Stimulated activated CD4-positive, alpha-beta T cell treated with anti-CD3 and anti-CD28 coated beads, TNF-alpha, amount 100 ng/mL, for 4 hours (primary cell): ENCODE results near the gene PPARA.

Source experiments
- DNase-seq, 3 experiments: peaks; one replicate each; pipeline ENCODE4 v3.0.0-alpha.2; 2020; ENCODE audit warnings: low read depth in 3 of 3

PPARA gene

GRCh38 chr22:46212195-46212594, 61.9 kb downstream of the PPARA start:
- DNase-seq = no peak

- no peak for DNase-seq
Measured at GRCh38 chr22:46213052-46213451, 62.7 kb downstream of the PPARA start.

GRCh38 chr22:46214149-46214548, 63.8 kb downstream of the PPARA start:
- no peak for DNase-seq

GRCh38 chr22:46214616-46215015, 64.3 kb downstream of the PPARA start:
- no peak for DNase-seq

GRCh38 chr22:46219636-46220035, 69.3 kb downstream of the PPARA start:
- DNase-seq = no peak

DNA sequence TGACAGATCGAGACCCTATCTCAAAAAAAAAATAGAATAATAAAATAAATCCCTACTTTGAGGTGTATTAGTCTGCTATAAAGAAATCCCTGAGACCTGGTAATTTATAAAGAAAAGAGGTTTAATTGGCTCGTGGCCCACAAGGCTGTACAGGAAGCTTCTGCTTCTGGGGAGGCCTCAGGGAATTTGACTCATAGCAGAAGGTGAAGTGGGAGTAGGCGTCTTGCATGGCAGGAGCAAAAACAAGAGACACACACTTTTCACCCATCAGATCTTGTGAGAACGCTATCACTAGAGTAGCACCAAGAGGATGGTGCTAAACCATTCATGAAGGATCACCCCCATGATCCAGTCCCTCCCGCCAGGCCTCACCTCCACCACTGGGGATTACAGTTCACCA, 70.6 kb downstream of the PPARA start:
- no peak for DNase-seq

DNA sequence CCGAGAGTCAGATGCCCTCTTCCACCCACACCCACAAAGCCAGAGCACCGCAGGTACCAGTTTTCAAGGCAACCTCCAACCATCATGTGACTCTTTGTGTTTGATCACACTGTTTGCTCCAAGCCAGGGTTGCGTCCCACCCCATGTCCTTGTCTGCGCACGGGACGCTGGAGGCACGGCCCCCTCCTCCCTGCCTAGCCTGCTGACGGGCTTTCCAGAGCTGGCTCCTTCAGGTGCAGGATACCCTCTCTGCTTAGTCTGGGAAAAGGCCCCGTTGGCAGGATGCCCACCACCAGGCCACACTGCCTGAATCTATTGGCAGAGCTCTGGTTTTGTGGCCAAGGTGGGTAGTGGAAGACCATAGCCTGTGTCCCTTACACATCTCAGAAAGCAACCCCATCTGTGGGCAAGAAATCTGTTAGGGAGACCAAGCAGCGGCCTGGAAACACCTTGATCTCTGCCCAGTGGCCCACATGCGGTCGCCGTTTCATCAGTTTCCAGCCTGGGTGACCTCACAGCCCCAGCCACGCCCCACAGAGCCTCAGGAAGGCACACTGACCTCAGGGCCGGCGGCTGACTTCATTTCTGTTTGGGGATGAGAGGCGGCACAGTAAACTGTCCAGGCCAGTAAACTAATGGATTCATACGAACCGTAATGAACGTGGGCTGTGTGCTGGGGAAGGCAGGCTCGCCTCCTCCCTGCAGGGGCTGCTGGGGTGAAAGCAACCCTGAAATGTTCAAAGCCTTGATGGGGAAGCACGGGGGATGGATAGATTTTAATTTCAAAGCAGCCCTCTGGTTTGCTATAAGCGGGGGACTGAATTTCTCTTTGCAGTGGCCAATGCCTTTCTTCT, 73.9 kb downstream of the PPARA start:
- no peak for DNase-seq

GRCh38 chr22:46224898-46225290, 74.6 kb downstream of the PPARA start:
- DNase-seq = no peak

- DNase-seq = no peak
Measured at GRCh38 chr22:46225631-46226030, 75.3 kb downstream of the PPARA start.

DNA sequence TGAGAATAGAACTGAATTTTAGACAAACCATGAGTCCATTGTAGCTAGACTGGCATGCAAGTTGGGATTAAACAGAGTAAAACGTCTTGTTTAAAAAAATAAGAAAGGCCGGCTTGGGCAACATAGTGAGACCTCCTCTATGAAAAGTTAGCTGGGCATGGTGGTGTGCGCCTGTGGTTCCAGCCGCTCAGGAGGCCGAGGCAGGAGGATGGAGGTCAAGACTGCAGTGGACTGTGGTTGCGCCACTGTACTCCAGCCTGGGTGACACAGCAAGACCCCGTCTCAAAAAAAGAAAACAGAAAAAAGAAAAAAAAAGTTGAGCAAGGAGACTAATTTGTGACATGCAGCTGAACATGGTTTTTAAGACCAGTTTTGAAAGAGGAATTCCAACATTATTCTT, 76.3 kb downstream of the PPARA start:
- no peak for DNase-seq

- DNase-seq = no peak
Measured at GRCh38 chr22:46229701-46230100, 79.4 kb downstream of the PPARA start.

DNA sequence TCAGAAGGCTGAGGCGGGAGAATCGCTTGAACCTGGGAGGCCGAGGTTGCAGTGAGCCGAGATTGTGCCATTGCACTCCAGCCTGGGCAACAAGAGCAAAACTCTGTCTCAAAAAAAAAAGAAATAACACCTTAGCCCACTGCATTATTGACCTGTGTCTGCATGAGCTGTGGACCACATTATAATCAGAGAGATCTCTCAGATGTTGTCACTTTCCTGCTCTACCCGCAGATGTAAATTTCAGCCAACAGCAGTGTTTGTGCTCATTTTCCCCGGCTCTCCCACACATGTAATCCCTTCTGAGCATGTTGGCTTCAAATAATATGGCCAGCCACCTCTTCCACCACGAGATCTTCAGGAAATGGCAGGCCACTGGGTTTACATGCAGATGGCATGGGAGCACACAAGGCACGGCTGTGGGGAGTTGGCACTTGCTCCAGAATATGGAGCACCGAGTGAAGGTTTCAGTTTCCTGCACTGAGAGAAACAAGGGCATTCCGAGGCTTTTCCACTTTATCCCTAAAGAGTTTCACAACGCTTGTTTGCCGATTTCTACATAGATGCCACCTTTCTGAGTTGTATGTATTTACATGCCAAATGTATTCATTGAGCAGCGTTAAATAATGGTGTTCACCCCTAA, 80.1 kb downstream of the PPARA start:
- DNase-seq = no peak

GRCh38 chr22:46233231-46233630, 82.9 kb downstream of the PPARA start:
- no peak for DNase-seq

- no peak for DNase-seq
Measured at GRCh38 chr22:46234969-46235368, 84.6 kb downstream of the PPARA start.

DNA sequence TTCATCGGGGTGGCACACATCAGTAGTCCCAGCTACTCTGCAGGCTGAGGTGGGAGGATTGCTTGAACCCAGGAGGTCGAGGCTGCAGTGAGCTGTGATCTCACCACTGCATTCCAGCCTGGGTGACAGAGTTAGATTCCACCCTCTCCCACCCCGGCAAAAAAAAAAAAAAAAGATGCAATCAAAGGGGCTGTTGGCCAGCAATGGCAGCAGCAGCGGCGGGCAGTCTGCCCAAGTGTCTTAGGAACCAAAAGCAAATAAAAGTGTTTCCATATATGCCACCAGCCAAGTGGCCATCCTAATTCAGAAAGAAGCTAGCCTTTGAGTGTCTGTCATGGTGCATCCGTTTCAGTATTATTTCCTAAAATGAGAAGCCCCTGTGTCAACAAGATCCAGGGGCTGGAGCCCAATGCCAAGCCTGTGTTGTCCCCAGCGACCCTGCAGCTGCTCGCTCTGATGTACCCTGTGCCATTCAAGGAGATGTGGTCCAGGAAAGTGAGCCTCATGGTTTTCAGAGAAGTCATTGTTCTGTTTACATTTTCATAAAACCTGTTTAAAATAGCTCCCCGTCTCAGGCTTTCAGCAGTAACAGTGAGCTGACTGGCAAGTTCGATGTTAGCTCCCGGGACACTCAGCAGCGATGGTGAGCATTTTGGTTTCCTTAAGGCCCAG, 87.3 kb downstream of the PPARA start:
- no peak for DNase-seq

DNA sequence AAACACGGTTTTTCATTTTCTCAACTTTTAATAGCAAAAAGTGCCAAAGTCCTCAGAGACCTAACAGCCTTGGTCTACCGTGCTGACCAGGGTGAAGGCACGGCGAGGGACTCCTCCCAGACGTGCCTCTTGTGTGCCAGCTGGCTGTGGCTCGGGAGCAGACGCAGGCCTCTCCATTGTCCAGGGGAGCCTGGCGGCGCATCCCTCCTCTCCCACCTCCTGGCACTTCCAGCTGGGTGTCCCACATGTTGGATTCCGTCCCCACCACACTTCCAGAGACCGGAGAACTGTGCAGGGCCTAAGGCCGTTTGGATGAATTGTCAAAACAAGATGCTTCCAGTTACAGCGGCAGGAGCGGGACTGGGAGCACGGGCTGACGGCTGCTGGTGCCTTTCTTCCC, 88.2 kb downstream of the PPARA start:
- DNase-seq = no peak

GRCh38 chr22:46239261-46240048, 89.1 kb downstream of the PPARA start:
- DNase-seq = no peak

- no peak for DNase-seq
Measured at GRCh38 chr22:46240073-46240472, 89.7 kb downstream of the PPARA start.

GRCh38 chr22:46240506-46240905, 90.2 kb downstream of the PPARA start:
- DNase-seq = no peak

DNA sequence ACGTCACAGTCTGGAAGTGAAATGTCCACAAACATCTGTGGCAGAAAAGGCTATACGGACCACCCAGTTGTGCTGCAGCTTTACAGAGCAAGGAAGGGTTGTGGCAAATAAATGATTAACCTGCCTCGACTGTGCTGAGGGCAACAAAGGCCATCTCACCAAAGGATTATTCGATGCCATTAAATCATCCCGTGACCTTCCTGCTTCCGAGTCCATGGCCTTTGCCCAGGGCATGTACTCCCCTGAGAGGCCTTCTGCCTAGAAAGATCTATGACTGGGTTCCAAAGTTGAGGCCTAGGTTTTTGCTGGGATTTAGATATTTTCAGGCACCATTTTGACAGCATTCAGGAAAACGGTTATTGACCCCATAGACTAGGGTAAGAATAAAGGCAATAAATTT, 90.6 kb downstream of the PPARA start:
- no peak for DNase-seq

DNA sequence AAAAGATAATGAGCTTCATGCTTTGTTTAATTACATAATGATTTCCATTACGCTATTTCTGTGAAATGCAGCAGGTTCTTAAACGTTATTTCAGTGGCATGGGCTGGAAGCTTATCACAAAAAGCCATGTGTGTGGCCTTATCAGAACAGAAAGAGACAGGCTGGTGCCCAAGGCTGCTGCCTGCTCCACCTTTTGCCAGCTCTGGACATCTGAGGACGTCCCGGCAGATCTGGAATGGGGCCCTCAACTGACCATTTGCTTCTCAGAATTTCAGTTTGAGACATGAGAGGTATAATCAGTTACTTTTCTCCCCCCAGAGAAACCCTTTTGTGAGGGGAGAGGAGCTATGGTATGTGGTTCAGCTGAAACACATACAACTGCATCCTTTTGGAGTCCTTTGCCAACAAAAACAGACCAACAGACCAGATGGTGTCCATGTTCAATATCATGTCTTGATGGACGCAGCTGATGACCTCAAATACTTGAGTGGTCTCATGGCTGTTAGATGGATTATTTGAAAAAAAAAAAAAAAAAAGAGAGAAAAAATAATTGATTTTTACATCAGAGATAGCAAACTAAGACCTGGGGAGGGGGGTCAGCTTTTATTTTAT, 91.2 kb downstream of the PPARA start:
- no peak for DNase-seq

DNA sequence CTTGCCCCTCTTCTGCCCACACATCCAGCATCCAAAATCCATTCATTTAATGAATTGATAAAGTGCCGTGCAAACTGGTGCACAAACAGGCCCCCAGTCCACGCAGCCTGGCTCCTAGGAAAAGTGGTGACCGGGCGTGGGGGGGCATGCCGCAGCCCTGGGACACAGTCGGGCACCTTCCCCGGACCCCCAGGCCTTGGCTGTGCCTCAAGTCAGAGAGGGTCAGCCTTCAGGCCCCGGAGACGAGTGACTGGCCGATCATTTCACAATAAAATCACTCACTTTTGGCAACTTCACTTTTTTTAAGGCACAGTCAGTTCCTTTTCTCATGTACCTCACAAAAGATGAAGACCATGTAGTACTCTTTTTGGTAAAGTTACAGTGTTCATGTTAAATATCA, 91.8 kb downstream of the PPARA start:
- no peak for DNase-seq
